Astrocyte of the spinal cord (primary cell): ENCODE results near the gene FGFBP2.
"Not testable (repeated sequence)": the region's sequence is repeated elsewhere in the genome, so short reads cannot be mapped to it uniquely, and the experiment has no call there.

Source experiments
- DNase-seq: peaks from one replicate; pipeline ENCODE4 v3.0.0; 2011; ENCODE audit warnings: low read depth, low spot score
- H3K4me3 ChIP-seq: 2 replicates; pipeline ENCODE4 v1.5.1; 2011; ENCODE audit warnings: low read depth, mild to moderate bottlenecking, low read length, moderate library complexity
- in situ Hi-C: cut with HindIII; loops from 2 replicates; pipeline ENCODE4 v1.10.0; 2017; ENCODE audit warnings: low sequenced_read_pairs
- TF ChIP-seq, protein P1 (sequence below): IDR thresholded peaks from 2 replicates; pipeline ENCODE4 v1.5.1; 2012; ENCODE audit warnings: low read depth, mild to moderate bottlenecking, low read length, inconsistent platforms

FGFBP2 gene

DNA sequence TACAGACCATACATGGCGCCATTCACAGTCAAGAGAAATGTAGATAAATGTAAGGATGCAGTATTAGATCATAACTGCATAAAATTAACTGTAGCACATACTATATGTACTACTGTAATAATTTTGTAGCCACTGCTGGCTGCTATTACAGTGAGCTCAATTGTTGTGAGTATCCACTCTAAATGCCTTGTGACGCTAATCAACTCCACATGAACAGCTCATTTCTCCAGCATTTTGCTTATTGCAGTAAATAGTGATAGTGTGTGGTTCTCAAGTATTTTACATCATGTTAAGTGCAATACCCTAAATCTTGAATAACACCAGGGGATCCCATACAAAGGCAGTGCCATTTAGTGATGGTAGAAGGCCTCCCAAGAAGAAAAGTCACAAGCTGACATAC, 45.7 kb downstream of the FGFBP2 start:
- in situ Hi-C loops: no loop called here
- TF ChIP-seq, protein P1, sequence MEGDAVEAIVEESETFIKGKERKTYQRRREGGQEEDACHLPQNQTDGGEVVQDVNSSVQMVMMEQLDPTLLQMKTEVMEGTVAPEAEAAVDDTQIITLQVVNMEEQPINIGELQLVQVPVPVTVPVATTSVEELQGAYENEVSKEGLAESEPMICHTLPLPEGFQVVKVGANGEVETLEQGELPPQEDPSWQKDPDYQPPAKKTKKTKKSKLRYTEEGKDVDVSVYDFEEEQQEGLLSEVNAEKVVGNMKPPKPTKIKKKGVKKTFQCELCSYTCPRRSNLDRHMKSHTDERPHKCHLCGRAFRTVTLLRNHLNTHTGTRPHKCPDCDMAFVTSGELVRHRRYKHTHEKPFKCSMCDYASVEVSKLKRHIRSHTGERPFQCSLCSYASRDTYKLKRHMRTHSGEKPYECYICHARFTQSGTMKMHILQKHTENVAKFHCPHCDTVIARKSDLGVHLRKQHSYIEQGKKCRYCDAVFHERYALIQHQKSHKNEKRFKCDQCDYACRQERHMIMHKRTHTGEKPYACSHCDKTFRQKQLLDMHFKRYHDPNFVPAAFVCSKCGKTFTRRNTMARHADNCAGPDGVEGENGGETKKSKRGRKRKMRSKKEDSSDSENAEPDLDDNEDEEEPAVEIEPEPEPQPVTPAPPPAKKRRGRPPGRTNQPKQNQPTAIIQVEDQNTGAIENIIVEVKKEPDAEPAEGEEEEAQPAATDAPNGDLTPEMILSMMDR: no peak
- H3K4me3 ChIP-seq: no peak overlapping the region
- no peak for DNase-seq

DNA sequence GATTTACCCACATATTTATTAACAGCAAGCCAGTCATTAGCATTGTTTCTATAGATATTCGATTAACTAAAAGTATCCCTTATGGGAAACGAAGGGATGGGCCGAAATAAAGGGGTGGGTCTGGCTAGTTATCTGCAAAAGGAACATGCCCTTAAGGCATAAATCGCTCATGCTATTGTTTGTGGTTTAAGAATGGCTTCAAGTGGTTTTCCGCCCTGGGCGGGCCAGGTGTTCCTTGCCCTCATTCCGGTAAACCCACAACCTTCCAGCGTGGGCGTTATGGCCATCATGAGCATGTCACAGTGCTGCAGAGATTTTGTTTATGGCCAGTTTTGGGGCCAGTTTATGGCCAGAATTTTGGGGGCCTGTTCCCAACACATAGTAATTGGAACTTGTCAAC, 46.6 kb downstream of the FGFBP2 start:
- H3K4me3 ChIP-seq, DNase-seq, in situ Hi-C loops: not testable (repeated sequence)

DNA sequence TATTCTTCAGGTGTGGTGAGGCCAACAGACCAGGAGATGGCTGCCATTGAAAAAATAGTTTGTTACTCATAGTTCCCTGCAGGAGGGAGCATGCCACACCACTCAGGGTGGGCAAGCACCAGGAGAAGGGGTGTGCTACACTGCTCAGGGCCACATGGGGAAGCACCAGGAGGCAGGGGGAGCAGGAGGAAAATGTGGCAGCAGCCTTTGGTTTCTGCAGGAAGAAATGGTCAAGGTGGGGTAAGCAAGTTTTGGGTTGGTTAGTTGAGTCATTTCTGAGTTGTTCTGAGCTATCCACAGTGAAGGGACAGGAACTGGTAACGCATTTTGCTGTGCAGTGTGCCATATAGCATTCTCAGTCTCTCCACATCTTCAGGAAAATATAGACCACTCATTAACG, 48.2 kb downstream of the FGFBP2 start:
- no peak for DNase-seq
- in situ Hi-C loops: no loop called here
- TF ChIP-seq, protein P1: no peak
- no peak overlapping the region for H3K4me3 ChIP-seq

DNA sequence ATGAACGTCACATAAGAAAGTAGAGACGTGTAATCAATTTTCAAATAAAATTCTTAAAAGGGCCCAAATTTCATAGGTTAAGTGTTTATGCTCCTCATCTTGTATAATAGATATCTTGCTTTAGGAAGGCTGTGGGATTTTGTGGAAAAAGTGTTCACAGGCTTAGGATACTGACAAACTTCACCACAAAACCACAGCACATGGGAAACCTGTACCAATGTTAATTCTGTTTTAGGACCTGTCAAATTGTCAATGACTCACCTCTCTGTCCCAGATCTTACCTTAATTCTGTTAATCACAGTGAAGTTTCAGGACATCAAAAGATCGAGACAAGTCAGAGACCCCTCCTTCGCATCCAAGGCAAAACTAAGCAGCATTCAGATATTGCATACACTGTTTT, 48.7 kb downstream of the FGFBP2 start:
- H3K4me3 ChIP-seq: no peak overlapping the region
- DNase-seq: peak; percentile 62
- TF ChIP-seq, protein P1: no peak
- in situ Hi-C loops: no loop called here

DNA sequence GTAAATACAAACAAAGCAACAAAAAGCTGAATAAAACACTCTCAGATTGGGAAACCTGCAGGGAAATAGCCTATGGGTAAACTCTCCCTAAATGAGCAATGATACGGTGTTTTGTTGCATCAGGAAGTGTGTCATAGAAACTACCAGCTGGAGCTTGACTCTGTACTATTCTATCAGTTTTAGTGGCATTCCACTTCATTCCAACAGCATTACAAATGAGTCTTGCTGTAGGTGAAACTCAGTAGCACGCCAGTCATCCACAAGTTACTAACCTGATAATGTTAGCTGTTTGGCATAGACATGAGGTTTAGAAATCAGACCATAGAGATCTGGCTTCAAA, 49.4 kb downstream of the FGFBP2 start:
- TF ChIP-seq, protein P1: no peak
- in situ Hi-C loops: no loop called here
- DNase-seq: peak; percentile 94
- H3K4me3 ChIP-seq: no peak overlapping the region

DNA sequence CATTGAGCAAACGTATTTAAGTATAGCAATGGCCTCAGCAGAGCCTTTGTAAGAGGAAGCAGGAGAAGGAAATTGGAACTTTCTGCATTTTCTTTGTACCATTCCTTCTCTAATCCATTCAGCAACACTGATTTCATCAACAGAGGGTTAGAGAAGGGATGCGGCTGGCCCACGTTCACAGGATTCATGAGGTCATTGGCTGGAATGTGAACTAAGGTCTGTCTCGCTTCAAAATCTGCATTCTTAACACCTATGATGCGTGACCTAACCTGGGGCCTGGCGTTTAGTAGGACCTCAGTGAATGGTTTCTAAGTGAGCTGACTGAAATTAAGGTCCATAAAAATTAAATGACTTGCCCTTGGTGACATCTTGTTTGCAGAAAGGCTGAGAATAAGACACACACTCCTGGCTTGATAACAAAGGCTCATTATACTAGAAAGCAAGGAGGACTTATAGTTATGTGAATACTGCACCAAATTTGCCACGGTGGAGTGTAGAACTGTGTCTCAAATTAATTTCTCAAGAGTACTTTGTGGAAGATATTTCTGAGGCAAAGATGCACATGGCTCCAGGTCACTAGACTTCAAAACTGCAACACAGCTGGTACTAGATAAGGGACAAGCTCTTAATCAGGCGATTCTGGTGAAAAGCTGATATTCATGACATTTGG, 49.9 kb downstream of the FGFBP2 start:
- TF ChIP-seq, protein P1: no peak
- no peak overlapping the region for H3K4me3 ChIP-seq
- in situ Hi-C loops: no loop called here
- DNase-seq: no peak

DNA sequence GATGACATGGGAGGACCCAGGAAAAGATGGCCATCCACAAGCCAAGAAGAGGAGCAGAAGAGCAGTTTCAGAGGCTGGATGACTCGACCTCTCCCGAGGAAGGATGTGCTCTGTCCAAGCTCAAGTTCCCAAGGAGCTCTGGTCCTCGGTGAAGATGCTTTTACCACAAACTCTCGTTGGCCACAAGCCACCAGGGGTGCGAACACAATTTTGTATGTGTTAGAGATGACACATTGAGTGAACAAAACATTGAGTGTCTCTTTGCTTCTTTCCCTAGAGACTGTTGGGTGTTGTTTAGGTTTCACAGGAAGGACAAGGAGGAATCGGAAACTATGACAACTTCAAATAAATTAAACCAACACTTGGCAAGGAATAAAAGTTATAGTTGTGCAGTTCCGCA, 50.7 kb downstream of the FGFBP2 start:
- TF ChIP-seq, protein P1: no peak
- H3K4me3 ChIP-seq: no peak overlapping the region
- peak; percentile 13 for DNase-seq
- in situ Hi-C loops: no loop called here
